K562 (cell line): ENCODE data around the gene TAL1. TPM values are rescaled to one million over a fixed set of nuclear protein-coding genes. Genes with fewer than 3 reads are reported as not detected.
A peak's percentile ranks its signal among the peaks of the same experiment; 100 is the strongest.

Source experiments
- AFF4 ChIP-seq: sonication (generic); formaldehyde crosslinking; IDR thresholded peaks from 2 replicates; pipeline ENCODE4 v1.8.0; 2023; ENCODE audit warnings: mild to moderate bottlenecking, missing genetic modification reagents
- CBX5 ChIP-seq: IDR thresholded peaks from 2 replicates; pipeline ENCODE4 v1.6.1; 2014; ENCODE audit warnings: low read depth, borderline replicate concordance
- CCNT2 ChIP-seq: IDR thresholded peaks from 2 replicates; pipeline ENCODE4 v1.6.1; 2011; ENCODE audit warnings: borderline replicate concordance, low read depth, mild to moderate bottlenecking, moderate library complexity, mixed read lengths, low read length; ENCODE audit not compliant: insufficient read length; ENCODE audit errors: extremely low read depth
- CXXC5 ChIP-seq: fragments of 250-450 bp; sonication (Bioruptor Pico); IDR thresholded peaks from 2 replicates; pipeline ENCODE4 v1.8.0; 2022; ENCODE audit warnings: inconsistent platforms, mild to moderate bottlenecking, moderate library complexity
- HNRNPL ChIP-seq: fragments of 200-400 bp; formaldehyde crosslinking; IDR thresholded peaks from 2 replicates; pipeline ENCODE4 v1.6.1; 2017; ENCODE audit warnings: low read depth, mild to moderate bottlenecking, low read length
- IFI16 ChIP-seq: fragments of 250-450 bp; sonication (Bioruptor Pico); IDR thresholded peaks from 2 replicates; pipeline ENCODE4 v2.1.2; 2022; ENCODE audit warnings: mild to moderate bottlenecking, inconsistent platforms
- MEF2D ChIP-seq: conservative IDR thresholded peaks from 2 replicates; pipeline ENCODE4 v1.6.1; 2016; ENCODE audit warnings: low read depth, missing genetic modification characterization, missing compliant biosample characterization
- NONO ChIP-seq, 2 experiments: fragments of 200-400 bp in 1 of 2; fragments of 450-650 bp in 1 of 2; formaldehyde crosslinking in 1 of 2; IDR thresholded peaks; 2 replicates each; pipeline ENCODE4 v1.6.1; 2017; ENCODE audit warnings: low read depth in 2 of 2, mild to moderate bottlenecking in 2 of 2, moderate library complexity in 2 of 2, low read length in 1 of 2
- PCBP2 ChIP-seq: fragments of 200-400 bp; formaldehyde crosslinking; IDR thresholded peaks from 2 replicates; pipeline ENCODE4 v1.6.1; 2018; ENCODE audit warnings: low read length, low read depth, mild to moderate bottlenecking, moderate library complexity; ENCODE audit not compliant: poor library complexity, severe bottlenecking
- RBM39 ChIP-seq: fragments of 200-400 bp; formaldehyde crosslinking; optimal IDR thresholded peaks from 2 replicates; pipeline ENCODE3; 2018; ENCODE audit warnings: low read depth, low read length
- RFX7 ChIP-seq: fragments of 250-450 bp; sonication (Bioruptor Pico); IDR thresholded peaks from 2 replicates; pipeline ENCODE4 v1.5.1; 2021; ENCODE audit warnings: mild to moderate bottlenecking
- SREBF1 ChIP-seq: fragments of 150-350 bp; IDR thresholded peaks from 2 replicates; pipeline ENCODE4 v1.6.1; 2014; ENCODE audit warnings: antibody characterized with exemption, low read depth, low read length, borderline replicate concordance
- ZFP91 ChIP-seq: sonication (generic); formaldehyde crosslinking; IDR thresholded peaks from 2 replicates; pipeline ENCODE4 v1.8.0; 2022; ENCODE audit warnings: mild to moderate bottlenecking, missing genetic modification reagents
- ZNF175 ChIP-seq: fragments of 200-800 bp; sonication (Bioruptor generic); IDR thresholded peaks from 2 replicates; pipeline ENCODE4 v1.6.1; 2016; ENCODE audit warnings: low read depth, mild to moderate bottlenecking, missing genetic modification characterization, missing compliant biosample characterization
- ZNF217 ChIP-seq: sonication (generic); formaldehyde crosslinking; IDR thresholded peaks from 2 replicates; pipeline ENCODE4 v1.8.0; 2022; ENCODE audit warnings: mild to moderate bottlenecking, missing genetic modification reagents
- ZNF23 ChIP-seq: fragments of 250-450 bp; sonication (Bioruptor Pico); IDR thresholded peaks from 2 replicates; pipeline ENCODE4 v1.4.0; 2020; ENCODE audit warnings: mild to moderate bottlenecking
- ZNF347 ChIP-seq: fragments of 450-650 bp; formaldehyde crosslinking; IDR thresholded peaks from 2 replicates; pipeline ENCODE4 v1.4.0; 2020; ENCODE audit warnings: low read depth, mild to moderate bottlenecking, moderate library complexity
- ZNF764 ChIP-seq: fragments of 250-450 bp; sonication (Bioruptor Pico); IDR thresholded peaks from 2 replicates; pipeline ENCODE4 v1.4.0; 2020; ENCODE audit warnings: low read depth, mild to moderate bottlenecking, moderate library complexity
- ZNF77 ChIP-seq: fragments of 250-450 bp; sonication (Bioruptor Pico); IDR thresholded peaks from 2 replicates; pipeline ENCODE4 v1.5.0; 2020
- ZNF778 ChIP-seq: fragments of 450-650 bp; formaldehyde crosslinking; IDR thresholded peaks from 2 replicates; pipeline ENCODE4 v1.4.0; 2020; ENCODE audit warnings: mild to moderate bottlenecking, moderate library complexity
- polyA plus RNA-seq, 8 experiments: library from polyadenylated mRNA; depleted of rRNA in 4 of 8; stranded (reverse) in 5 of 8; unstranded in 3 of 8; fragments of >200 nt; fragmentation: Nextera tagmentation in 2 of 8; fragmentation: Illumina TruSeq in 1 of 8; extraction: Ambion mirVana in 2 of 8; extraction: Trizol in 1 of 8; gene quantifications; 2 replicates each; pipeline versions ENCODE4 v1.2.1 to v1.2.3, GENCODE V29; 2011 to 2014; ENCODE audit warnings: inconsistent platforms in 1 of 8, missing spikeins in 1 of 8
- total RNA-seq, 7 experiments: library from RNA; depleted of rRNA in 6 of 7; stranded (reverse); fragments of >200 nt in 6 of 7; fragmentation: Illumina TruSeq in 2 of 7; extraction: Trizol in 2 of 7; gene quantifications; 2 replicates each; pipeline versions ENCODE4 v1.2.1 to v1.2.3, GENCODE V29; 2011 to 2021; ENCODE audit warnings: low replicate concordance in 1 of 7

The TAL1 gene
- total and polyA plus RNA-seq, 9 of the 15 experiments (the other 6 are each of a cell fraction or from before 2014, with no cell fraction given) = 18.5 to 106 (median 59.7) TPM

DNA sequence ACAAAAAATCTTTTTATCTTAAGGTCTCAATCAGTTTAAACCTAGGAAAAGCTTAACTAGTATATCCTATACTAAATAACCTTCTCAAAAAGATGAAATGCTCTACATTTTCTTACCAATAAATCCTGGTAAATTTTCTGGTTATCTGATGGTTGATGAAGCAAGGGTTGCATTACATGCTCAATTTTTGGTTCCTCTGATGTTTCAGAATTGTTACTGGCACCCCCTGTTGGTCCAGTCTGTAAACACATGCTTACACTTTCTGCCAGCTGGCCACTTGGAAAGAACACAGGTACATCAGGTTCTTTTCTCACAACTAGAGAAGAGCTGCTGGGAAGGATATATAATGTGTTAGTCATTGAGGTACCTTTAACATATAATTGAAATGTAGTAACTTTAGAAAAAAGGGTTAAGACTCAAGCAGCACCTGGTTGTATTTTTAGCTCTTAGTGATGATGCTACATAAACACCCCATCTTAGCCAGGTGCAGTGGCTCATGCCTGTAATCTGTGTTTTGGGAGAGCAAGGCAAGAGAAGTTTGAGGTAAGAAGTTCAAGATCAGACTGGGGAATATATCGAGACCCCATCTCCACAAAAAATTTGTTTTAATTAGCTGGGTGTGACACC lies 30.9 kb upstream of the TAL1 start (continued):
- no peak for TF ChIP-seq PCBP2
- no peak for TF ChIP-seq NONO (IDR thresholded peaks at IDR 0.05; ENCODE audit: low read depth in 2 of 2, low read length in 1 of 2)
- TF ChIP-seq RBM39 = no peak
- no peak for TF ChIP-seq RFX7 (CRISPR knock-in tag)
- TF ChIP-seq ZNF175 (CRISPR knock-in tag) = 0 out of 2 replicates have a peak, but pooled peaks have one; percentile 36
- no peak for TF ChIP-seq MEF2D
- TF ChIP-seq ZNF778 = no peak
- no peak for TF ChIP-seq SREBF1
- TF ChIP-seq HNRNPL = no peak
- no peak for TF ChIP-seq ZFP91
- TF ChIP-seq CXXC5 (CRISPR knock-in tag) = no peak
- no peak for TF ChIP-seq CCNT2
- no peak for TF ChIP-seq IFI16
- peak; percentile 44; the same call in 1 of the 2 replicates for TF ChIP-seq ZNF764 (CRISPR knock-in tag)
- TF ChIP-seq ZNF217 (CRISPR knock-in tag) = no peak
- no peak for TF ChIP-seq CBX5
- no peak for TF ChIP-seq ZNF77 (CRISPR knock-in tag)
- no peak for TF ChIP-seq ZNF347
- TF ChIP-seq AFF4 = no peak
- TF ChIP-seq ZNF23 (CRISPR knock-in tag) = no peak
- TF ChIP-seq, all 486 proteins: peak for 39
